ENCODE measurements around the gene SIX2.

The SIX2 gene

GRCh38 chr2:45005261-45006002 is 3.8 kb downstream of the SIX2 start:
- no peaks in the 10 kb centered on the region for H3K9me3 ChIP-seq (ENCODE audit: insufficient read depth, low read depth, low read length)
- no peak overlapping the region for H2AFZ ChIP-seq (ENCODE audit: low read length)
- no peaks in the 10 kb centered on the region for H3K4me1 ChIP-seq (ENCODE audit: insufficient read depth, low read length, poor library complexity, severe bottlenecking)
- H3K9ac ChIP-seq (ENCODE audit: low read depth, low read length, poor library complexity, severe bottlenecking), result no peak overlapping the region
- no peaks in the 10 kb centered on the region for H3K36me3 ChIP-seq (ENCODE audit: insufficient read depth, low read length)
- TF ChIP-seq EZH2phosphoT487 (IDR thresholded peaks at IDR 0.05; ENCODE audit: borderline replicate concordance) (no peak), CTCF (conservative IDR thresholded peaks at IDR 0.05; ENCODE audit: low read length) (no peak)
- no peaks in the 10 kb centered on the region for H4K20me1 ChIP-seq (ENCODE audit: insufficient read depth, low read length, poor library complexity, severe bottlenecking)
- H3K4me2 ChIP-seq (ENCODE audit: low read depth, low read length, poor library complexity, severe bottlenecking), result no peak overlapping the region
- no peak overlapping the region for H3K4me3 ChIP-seq (ENCODE audit: low read length, poor library complexity, severe bottlenecking)
- H3K9me2 ChIP-seq (replicated peaks; ENCODE audit: low read depth, low read length), result no peaks in the 10 kb centered on the region
- H3K79me2 ChIP-seq (ENCODE audit: insufficient read depth, low read length), result no peaks in the 10 kb centered on the region
- no peaks in the 10 kb centered on the region for H3K27me3 ChIP-seq (ENCODE audit: insufficient read depth, low read length, poor library complexity, severe bottlenecking)
- H3F3A ChIP-seq (ENCODE audit: low read depth), result no peaks in the 10 kb centered on the region

- H3K36me3 ChIP-seq (ENCODE audit: insufficient read depth, low read length), result no peaks in the 10 kb centered on the region
- no peak for TF ChIP-seq CTCF (conservative IDR thresholded peaks at IDR 0.05; ENCODE audit: low read length)
- no peaks in the 10 kb centered on the region for H3K9me2 ChIP-seq (replicated peaks; ENCODE audit: low read depth, low read length)
- H3K4me3 ChIP-seq (ENCODE audit: low read length, poor library complexity, severe bottlenecking), result no peak overlapping the region
- no peaks in the 10 kb centered on the region for H3K79me2 ChIP-seq (ENCODE audit: insufficient read depth, low read length)
- no peaks in the 10 kb centered on the region for H3F3A ChIP-seq (ENCODE audit: low read depth)
- H3K9me3 ChIP-seq (ENCODE audit: insufficient read depth, low read depth, low read length), result no peaks in the 10 kb centered on the region
- H4K20me1 ChIP-seq (ENCODE audit: insufficient read depth, low read length, poor library complexity, severe bottlenecking), result no peaks in the 10 kb centered on the region
- no peak overlapping the region for H3K4me2 ChIP-seq (ENCODE audit: low read depth, low read length, poor library complexity, severe bottlenecking)
- H3K9ac ChIP-seq (ENCODE audit: low read depth, low read length, poor library complexity, severe bottlenecking), result no peak overlapping the region
- no peak overlapping the region for H2AFZ ChIP-seq (ENCODE audit: low read length)
- no peaks in the 10 kb centered on the region for H3K27me3 ChIP-seq (ENCODE audit: insufficient read depth, low read length, poor library complexity, severe bottlenecking)
- no peaks in the 10 kb centered on the region for H3K4me1 ChIP-seq (ENCODE audit: insufficient read depth, low read length, poor library complexity, severe bottlenecking)
Observed at GRCh38 chr2:45004562-45005191, 4.6 kb downstream of the SIX2 start.

- H3F3A ChIP-seq (ENCODE audit: low read depth), result no peaks in the 10 kb centered on the region
- no peak overlapping the region for H3K9ac ChIP-seq (ENCODE audit: low read depth, low read length, poor library complexity, severe bottlenecking)
- H3K79me2 ChIP-seq (ENCODE audit: insufficient read depth, low read length), result no peaks in the 10 kb centered on the region
- H4K20me1 ChIP-seq (ENCODE audit: insufficient read depth, low read length, poor library complexity, severe bottlenecking), result no peaks in the 10 kb centered on the region
- no peaks in the 10 kb centered on the region for H3K9me3 ChIP-seq (ENCODE audit: insufficient read depth, low read depth, low read length)
- H3K36me3 ChIP-seq (ENCODE audit: insufficient read depth, low read length), result no peaks in the 10 kb centered on the region
- no peak overlapping the region for H2AFZ ChIP-seq (ENCODE audit: low read length)
- no peak overlapping the region for H3K4me2 ChIP-seq (ENCODE audit: low read depth, low read length, poor library complexity, severe bottlenecking)
- H3K9me2 ChIP-seq (replicated peaks; ENCODE audit: low read depth, low read length), result no peaks in the 10 kb centered on the region
- TF ChIP-seq EZH2phosphoT487 (IDR thresholded peaks at IDR 0.05; ENCODE audit: borderline replicate concordance) (no peak), CTCF (conservative IDR thresholded peaks at IDR 0.05; ENCODE audit: low read length) (no peak)
- H3K4me3 ChIP-seq (ENCODE audit: low read length, poor library complexity, severe bottlenecking), result no peak overlapping the region
- H3K4me1 ChIP-seq (ENCODE audit: insufficient read depth, low read length, poor library complexity, severe bottlenecking), result no peaks in the 10 kb centered on the region
- no peaks in the 10 kb centered on the region for H3K27me3 ChIP-seq (ENCODE audit: insufficient read depth, low read length, poor library complexity, severe bottlenecking)
Observed at GRCh38 chr2:45003579-45004551, 5.4 kb downstream of the SIX2 start.
